ENCODE results near the gene ZBTB16. TPM values are rescaled to one million over a fixed set of nuclear protein-coding genes. Genes with fewer than 3 reads are reported as not detected.

Gene ZBTB16
- total RNA-seq, 1 donor from 2014 or later: 52.1 TPM

GRCh38 chr11:114108501-114109205 lies 49.1 kb downstream of the ZBTB16 start:
- no peak for DNase-seq

GRCh38 chr11:114109206-114110090 lies 49.9 kb downstream of the ZBTB16 start:
- DNase-seq: no peak

- DNase-seq: no peak
Measured at GRCh38 chr11:114110123-114110522, 50.6 kb downstream of the ZBTB16 start.

- peak; percentile 49 for DNase-seq
Measured at GRCh38 chr11:114110952-114111947, 51.7 kb downstream of the ZBTB16 start.

GRCh38 chr11:114115451-114115928 lies 56.0 kb downstream of the ZBTB16 start:
- peak; percentile 31 for DNase-seq

- DNase-seq: no peak
Measured at GRCh38 chr11:114116357-114116756, 56.8 kb downstream of the ZBTB16 start.

- DNase-seq: no peak
Measured at GRCh38 chr11:114116800-114117199, 57.3 kb downstream of the ZBTB16 start.

- DNase-seq: no peak
Measured at GRCh38 chr11:114120606-114121005, 61.1 kb downstream of the ZBTB16 start.

- DNase-seq: no peak
Measured at GRCh38 chr11:114121138-114121537, 61.6 kb downstream of the ZBTB16 start.

GRCh38 chr11:114121804-114122504 lies 62.4 kb downstream of the ZBTB16 start:
- DNase-seq: no peak

- DNase-seq: no peak
Measured at GRCh38 chr11:114122686-114123085, 63.2 kb downstream of the ZBTB16 start.

GRCh38 chr11:114123692-114124330 lies 64.3 kb downstream of the ZBTB16 start:
- DNase-seq: no peak

GRCh38 chr11:114124601-114125144 lies 65.2 kb downstream of the ZBTB16 start:
- peak; percentile 69 for DNase-seq

GRCh38 chr11:114125531-114125930 lies 66.0 kb downstream of the ZBTB16 start:
- DNase-seq: no peak

GRCh38 chr11:114125959-114126358 lies 66.4 kb downstream of the ZBTB16 start:
- DNase-seq: no peak

GRCh38 chr11:114128399-114128798 lies 68.9 kb downstream of the ZBTB16 start:
- DNase-seq: no peak

- DNase-seq: no peak
Measured at GRCh38 chr11:114129142-114129541, 69.6 kb downstream of the ZBTB16 start.

GRCh38 chr11:114129699-114130098 lies 70.2 kb downstream of the ZBTB16 start:
- no peak for DNase-seq

- DNase-seq: no peak
Measured at GRCh38 chr11:114130115-114130576, 70.6 kb downstream of the ZBTB16 start.

- DNase-seq: no peak
Measured at GRCh38 chr11:114130629-114131277, 71.2 kb downstream of the ZBTB16 start.
